BE2C (cell line): ENCODE data around the gene HPSE2. TPM values are rescaled to one million over a fixed set of nuclear protein-coding genes. Genes with fewer than 3 reads are reported as not detected.
A peak's percentile ranks its signal among the peaks of the same experiment; 100 is the strongest.

ENCODE experiments used
- DNase-seq: peaks from one replicate; pipeline ENCODE4 v3.0.0-alpha.2; 2020
- H3K27me3 ChIP-seq: fragments of 250-450 bp; sonication (Bioruptor Pico); 2 replicates; pipeline ENCODE4 v1.5.1; 2020; ENCODE audit warnings: mild to moderate bottlenecking
- H3K36me3 ChIP-seq: fragments of 250-450 bp; sonication (Bioruptor Pico); 2 replicates; pipeline ENCODE4 v1.5.1; 2020; ENCODE audit warnings: mild to moderate bottlenecking
- H3K4me1 ChIP-seq: fragments of 250-450 bp; sonication (Bioruptor Pico); 2 replicates; pipeline ENCODE4 v1.5.1; 2020
- H3K4me3 ChIP-seq: 2 replicates; pipeline ENCODE4 v1.5.1; 2011; ENCODE audit warnings: low read depth, low read length
- H3K9me3 ChIP-seq: fragments of 250-450 bp; sonication (Bioruptor Pico); 2 replicates; pipeline ENCODE4 v1.5.1; 2020
- polyA plus RNA-seq: library from polyadenylated mRNA; unstranded; fragments of >200 nt; gene quantifications from one replicate; pipeline ENCODE4 v1.2.1, GENCODE V29; 2012; ENCODE audit warnings: low read depth, missing spikeins; ENCODE audit not compliant: insufficient read length, insufficient read depth
- TF ChIP-seq, protein P1 (sequence below): IDR thresholded peaks from 2 replicates; pipeline ENCODE4 v1.5.1; 2012; ENCODE audit warnings: mild to moderate bottlenecking, low read depth, low read length

The HPSE2 gene
- not detected for polyA plus RNA-seq

DNA sequence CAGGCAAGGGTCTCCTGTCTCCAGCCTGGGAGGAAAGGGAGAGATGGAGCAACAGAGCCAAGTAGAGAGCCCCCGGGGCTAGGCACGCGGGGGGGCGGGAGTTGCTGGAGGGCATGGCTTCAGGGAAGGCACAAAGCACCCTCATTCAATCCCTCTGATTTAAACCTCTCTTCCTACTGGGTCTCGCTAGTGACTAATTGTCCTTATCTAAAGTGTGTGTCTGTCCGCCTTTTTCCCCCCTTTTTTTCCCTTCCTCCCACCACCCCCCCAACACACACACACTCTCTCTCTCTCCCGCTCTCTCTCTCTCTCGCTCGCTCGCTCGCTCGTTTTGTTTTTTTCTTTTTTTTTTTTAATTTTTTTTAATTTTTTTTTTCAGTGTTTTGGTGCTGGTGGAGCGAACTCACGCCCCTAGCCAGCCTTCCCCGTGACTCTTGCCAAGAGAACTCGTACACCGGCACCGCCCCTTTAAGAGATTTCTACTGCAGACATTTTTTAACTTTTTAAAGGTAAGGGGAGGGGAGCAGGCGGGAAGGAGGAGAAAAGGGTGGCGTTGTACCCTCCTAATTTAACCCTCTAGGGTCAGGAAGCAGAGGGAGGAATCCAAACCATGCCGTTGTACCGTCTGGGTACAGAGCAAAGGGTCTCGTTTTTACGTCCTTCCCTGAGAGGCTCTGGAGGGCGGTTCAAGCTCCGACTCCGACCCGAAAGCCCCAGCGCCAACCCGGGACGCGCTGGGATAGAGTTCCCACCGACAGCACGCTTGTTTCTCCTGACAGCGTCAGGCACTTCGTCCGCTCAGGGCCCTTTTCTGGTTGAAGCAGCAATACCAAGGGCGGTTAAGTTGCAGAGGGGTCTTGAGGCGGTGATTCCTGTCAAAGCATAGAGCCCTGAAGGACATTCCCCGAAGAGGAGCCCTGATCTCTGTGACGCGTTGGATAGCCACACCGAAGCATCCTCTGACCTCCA is at the start of gene HPSE2:
Gene HPSE2, minus strand, starts transcription at position 195 of the 969 bp plus-strand sequence.
- no peak within 1 kb of the TSS for H3K4me3 ChIP-seq
- H3K9me3 ChIP-seq, result no peaks in the 10 kb centered on the region
- TF ChIP-seq, protein P1, sequence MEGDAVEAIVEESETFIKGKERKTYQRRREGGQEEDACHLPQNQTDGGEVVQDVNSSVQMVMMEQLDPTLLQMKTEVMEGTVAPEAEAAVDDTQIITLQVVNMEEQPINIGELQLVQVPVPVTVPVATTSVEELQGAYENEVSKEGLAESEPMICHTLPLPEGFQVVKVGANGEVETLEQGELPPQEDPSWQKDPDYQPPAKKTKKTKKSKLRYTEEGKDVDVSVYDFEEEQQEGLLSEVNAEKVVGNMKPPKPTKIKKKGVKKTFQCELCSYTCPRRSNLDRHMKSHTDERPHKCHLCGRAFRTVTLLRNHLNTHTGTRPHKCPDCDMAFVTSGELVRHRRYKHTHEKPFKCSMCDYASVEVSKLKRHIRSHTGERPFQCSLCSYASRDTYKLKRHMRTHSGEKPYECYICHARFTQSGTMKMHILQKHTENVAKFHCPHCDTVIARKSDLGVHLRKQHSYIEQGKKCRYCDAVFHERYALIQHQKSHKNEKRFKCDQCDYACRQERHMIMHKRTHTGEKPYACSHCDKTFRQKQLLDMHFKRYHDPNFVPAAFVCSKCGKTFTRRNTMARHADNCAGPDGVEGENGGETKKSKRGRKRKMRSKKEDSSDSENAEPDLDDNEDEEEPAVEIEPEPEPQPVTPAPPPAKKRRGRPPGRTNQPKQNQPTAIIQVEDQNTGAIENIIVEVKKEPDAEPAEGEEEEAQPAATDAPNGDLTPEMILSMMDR, result no peak
- H3K36me3 ChIP-seq, result no peaks in the 10 kb centered on the region
- DNase-seq, result no peak
- peaks cover 59% of the 10 kb centered on the region for H3K27me3 ChIP-seq
- H3K4me1 ChIP-seq, result no peaks in the 10 kb centered on the region

DNA sequence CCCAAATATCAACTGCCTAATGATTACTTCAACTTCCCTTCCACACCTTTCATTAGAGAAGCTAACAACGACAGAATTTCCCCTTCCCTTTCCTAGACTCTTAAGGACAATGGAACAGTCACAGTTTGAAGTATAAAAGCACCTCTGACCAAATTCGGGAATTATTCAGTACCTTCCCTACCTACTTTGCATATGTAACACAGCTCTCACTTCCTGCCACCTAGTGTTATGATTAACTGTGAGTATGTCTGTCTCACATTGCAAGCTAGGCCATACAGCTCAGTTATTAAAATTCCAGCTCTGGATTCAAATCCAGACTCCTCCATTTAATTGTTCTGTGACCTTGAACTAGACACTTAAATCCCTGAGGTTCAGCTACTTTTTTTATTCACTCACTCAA is 44.8 kb upstream of the HPSE2 start:
- DNase-seq, result no peak

DNA sequence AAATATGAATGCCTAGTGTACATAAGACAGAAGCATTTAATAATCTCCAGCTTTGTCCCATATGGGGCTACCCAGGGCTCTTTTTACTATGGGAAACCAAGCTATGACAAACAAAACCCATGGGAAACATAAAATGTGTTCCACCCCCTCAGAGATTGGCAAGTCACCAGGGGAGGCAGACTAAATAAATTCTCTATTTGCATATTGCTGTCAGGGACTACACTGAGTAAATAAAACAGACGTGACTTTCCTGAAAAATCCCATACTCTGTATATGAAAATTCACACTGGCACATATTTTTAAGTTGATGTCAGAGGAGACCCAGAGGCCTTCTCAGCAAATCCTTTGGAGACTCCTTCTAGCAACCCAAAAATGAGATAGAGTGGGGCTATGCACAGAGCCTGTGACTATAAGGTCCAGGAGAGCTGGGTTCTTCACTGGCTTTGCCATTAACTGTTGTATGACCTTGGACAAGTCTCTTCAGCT is 44.0 kb upstream of the HPSE2 start:
- Histone ChIP-seq H3K27me3 (peaks cover 4% of the 10 kb centered on the region; the same call in 1 of the 2 replicates), H3K4me1 (no peaks in the 10 kb centered on the region), H3K9me3 (no peaks in the 10 kb centered on the region), H3K4me3 (no peak overlapping the region), H3K36me3 (no peaks in the 10 kb centered on the region)
- TF ChIP-seq, protein P1, result no peak
- no peak for DNase-seq

More for the DNA sequence above, 44.8 kb upstream of the HPSE2 start:
- Histone ChIP-seq H3K9me3 (no peaks in the 10 kb centered on the region), H3K36me3 (no peaks in the 10 kb centered on the region), H3K4me3 (no peak overlapping the region), H3K4me1 (no peaks in the 10 kb centered on the region), H3K27me3 (peaks cover 2% of the 10 kb centered on the region; the same call in 1 of the 2 replicates)
- TF ChIP-seq, protein P1, result no peak

DNA sequence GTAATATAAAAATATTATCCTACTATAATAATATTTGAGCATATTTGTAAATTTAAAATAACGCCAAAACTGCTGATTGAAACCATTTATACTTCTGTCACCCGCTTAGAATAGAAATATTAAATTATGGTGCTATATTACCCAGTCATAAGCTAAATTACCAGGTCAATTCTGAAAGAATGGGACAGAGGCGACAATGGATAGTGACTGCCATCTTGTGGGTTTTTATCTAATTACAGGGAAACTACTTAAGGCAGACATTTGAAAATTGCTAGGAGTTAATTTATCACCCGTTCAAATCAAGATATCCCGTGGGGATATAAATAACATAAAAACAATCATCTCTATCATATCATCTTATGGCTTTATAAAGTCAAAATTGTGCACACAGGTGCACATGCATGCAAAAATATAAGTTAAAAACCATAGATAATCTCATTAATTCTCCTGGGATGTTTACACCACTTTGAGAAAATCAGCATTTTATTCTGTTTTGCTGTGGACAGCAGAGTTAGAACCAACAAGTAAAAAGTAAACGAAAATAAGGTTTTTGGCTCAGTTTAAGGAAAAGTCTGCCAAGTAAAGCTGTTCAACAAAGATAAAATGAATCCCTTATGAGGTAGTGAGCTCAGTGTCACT is 41.3 kb upstream of the HPSE2 start:
- TF ChIP-seq, protein P1, result peak; percentile 45
- no peak overlapping the region for H3K4me3 ChIP-seq
- H3K27me3 ChIP-seq, result peaks cover 4% of the 10 kb centered on the region; the same call in 1 of the 2 replicates
- no peaks in the 10 kb centered on the region for H3K36me3 ChIP-seq
- no peak for DNase-seq
- no peaks in the 10 kb centered on the region for H3K4me1 ChIP-seq
- no peaks in the 10 kb centered on the region for H3K9me3 ChIP-seq

DNA sequence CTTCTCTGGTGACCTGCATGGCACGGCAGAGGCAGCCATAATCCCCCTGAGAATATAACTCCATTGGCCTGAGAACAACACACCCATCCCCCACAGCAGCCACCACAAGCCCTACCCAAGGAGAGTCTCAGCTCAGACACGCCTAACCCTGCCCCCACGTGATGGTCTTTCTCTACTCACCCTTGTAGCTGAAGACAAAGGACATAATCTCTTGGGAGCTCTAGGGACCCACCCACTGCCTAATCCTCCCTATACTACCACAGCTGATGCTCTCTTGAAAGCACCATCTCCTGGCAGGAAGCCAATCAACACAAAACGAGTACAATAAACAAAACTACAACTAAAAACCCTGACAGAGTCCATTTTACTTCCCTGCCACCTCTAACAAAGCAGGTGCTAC is 30.7 kb upstream of the HPSE2 start:
- H3K9me3 ChIP-seq, result no peaks in the 10 kb centered on the region
- TF ChIP-seq, protein P1, result no peak
- H3K4me3 ChIP-seq, result no peak overlapping the region
- H3K27me3 ChIP-seq, result no peaks in the 10 kb centered on the region
- H3K4me1 ChIP-seq, result no peaks in the 10 kb centered on the region
- peak; percentile 4 for DNase-seq
- no peaks in the 10 kb centered on the region for H3K36me3 ChIP-seq
